Spleen (tissue), 7 donors: ENCODE results near the gene SMLR1.

ENCODE experiments used
- CTCF ChIP-seq, 11 experiments: fragments of 200-600 bp in 7 of 11; fragments of 450-650 bp in 4 of 11; sonication (generic) in 4 of 11; IDR thresholded peaks in 8 of 11; conservative IDR thresholded peaks in 3 of 11; 1 replicate in 7 of 11; 2 replicates in 4 of 11; pipeline versions ENCODE4 v1.4.0 to v1.8.0; 2016 to 2021; ENCODE audit warnings: antibody characterized with exemption in 11 of 11, inconsistent platforms in 4 of 11, mild to moderate bottlenecking in 1 of 11
- POLR2AphosphoS5 ChIP-seq, 3 donors: sonication (generic); formaldehyde crosslinking; IDR thresholded peaks; one replicate each; pipeline ENCODE4 v1.5.1; 2017; ENCODE audit warnings: antibody characterized with exemption in 3 of 3
- donor health status: DM: no; HTN: no; CAD: no; lungs with moderate emphysema.
- donor health status: DM: no; HTN: no; CAD: no.
- donor health status: DM: no; HTN: no; CAD: no.

- TF ChIP-seq CTCF (IDR thresholded peaks at IDR 0.05 in 8 of 11, conservative IDR thresholded peaks at IDR 0.05 in 3 of 11) = no peak
- TF ChIP-seq POLR2AphosphoS5 (IDR thresholded peaks at IDR 0.05) = no peak
These were observed 2.2 kb downstream of the SMLR1 start for GRCh38 chr6:130829333-130829910.
